T47D (cell line): ENCODE measurements around the gene KCNIP2.
A peak's percentile ranks its signal among the peaks of the same experiment; 100 is the strongest.

Experiments
- DNase-seq, 2 experiments: peaks; one replicate each; pipeline versions ENCODE4 v3.0.0 to v3.0.0-alpha.2; 2011 to 2012; ENCODE audit warnings: low read depth in 1 of 2, low spot score in 1 of 2
- JUND ChIP-seq: IDR thresholded peaks from 2 replicates; pipeline ENCODE4 v1.6.1; 2012; ENCODE audit warnings: low read depth
- in situ Hi-C: cut with HindIII; loops from 2 replicates; pipeline ENCODE4 v1.10.0; 2016; ENCODE audit warnings: low sequenced_read_pairs, low pct_unique_long_range_greater_than_20kb

KCNIP2 gene

DNA sequence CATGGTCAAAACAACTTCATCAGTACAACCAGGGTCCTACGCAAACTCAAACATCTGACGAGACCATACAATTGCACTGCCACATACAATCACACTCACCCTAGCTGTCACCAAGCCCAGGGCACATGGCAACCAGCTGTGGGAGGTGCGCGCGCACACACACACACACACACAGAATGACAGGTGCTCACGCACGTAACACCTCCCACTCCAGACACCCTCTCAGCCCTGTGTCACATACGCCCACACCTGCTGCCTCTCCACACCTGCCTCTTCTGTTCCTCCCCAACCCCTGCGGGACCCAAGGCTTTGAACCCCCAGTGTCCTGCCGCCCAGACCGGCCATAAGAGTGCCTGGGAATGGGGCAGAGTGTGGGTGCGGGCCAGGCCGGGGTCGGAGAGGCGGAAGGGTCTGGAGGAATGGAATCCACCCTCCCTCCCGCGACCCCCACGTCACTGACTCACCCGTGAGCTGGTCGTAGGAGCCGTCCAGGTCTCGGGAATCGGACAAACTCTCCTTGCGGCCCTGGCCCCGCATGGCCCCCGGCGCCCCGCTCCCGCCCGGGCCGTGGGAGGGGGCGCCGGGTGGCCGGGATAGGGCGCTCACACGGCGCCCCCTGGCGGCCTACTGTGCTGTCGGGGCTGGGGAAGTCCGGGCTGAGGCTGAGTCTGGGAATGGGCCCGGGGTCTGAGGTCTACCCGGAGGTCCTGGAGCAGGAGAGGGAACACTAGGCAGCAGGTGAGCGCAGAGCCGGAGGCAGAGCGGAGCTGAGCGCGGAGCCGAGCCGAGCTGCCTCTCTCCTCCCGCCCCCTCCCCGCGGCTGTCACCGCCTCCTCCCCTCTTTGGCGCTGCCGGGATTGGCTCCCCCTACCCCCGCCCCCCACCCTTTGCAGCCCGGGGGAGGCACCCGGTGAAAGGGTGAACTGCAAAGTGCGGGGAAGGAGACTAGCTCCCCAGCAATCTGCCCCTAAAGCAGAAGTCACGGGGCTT is at the start of gene KCNIP2:
Gene KCNIP2 (minus strand): TSS at position 769 of the 990 bp plus-strand sequence. CDS start 232 bp downstream, at position 537.
- in situ Hi-C loops, result no loop called here
- peak; percentile 58 to 62 for DNase-seq
- no peak for TF ChIP-seq JUND

DNA sequence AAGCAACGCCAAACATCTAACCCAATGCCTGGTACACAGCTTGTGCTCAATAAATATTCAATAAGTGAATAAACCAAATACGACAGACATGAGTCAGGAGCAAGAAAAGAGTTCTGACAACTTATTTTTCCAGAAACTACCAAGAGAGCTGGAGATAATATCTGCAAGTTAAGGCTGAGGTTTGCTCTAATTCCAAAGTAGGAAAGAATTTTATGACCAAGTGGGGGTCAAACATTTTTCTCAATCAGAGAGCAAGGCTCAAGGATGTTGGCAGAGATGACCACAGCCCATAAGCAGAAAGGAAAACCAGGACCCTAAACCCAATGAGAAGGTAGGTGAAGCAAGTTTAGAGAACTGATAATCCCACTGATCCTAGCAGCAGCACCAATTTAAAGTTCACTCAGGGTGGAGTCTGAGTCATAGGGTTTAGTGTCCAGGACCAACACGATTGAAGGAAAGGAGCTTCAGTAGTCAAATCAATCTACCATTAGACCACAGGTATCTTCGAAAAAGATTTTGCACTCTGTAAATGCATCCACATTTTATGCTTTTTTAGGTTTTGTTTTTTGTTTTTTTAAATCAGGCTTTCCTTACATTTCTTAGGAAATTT is 49.3 kb upstream of the KCNIP2 start:
- in situ Hi-C loops, result no loop called here
- DNase-seq, result no peak
- no peak for TF ChIP-seq JUND

DNA sequence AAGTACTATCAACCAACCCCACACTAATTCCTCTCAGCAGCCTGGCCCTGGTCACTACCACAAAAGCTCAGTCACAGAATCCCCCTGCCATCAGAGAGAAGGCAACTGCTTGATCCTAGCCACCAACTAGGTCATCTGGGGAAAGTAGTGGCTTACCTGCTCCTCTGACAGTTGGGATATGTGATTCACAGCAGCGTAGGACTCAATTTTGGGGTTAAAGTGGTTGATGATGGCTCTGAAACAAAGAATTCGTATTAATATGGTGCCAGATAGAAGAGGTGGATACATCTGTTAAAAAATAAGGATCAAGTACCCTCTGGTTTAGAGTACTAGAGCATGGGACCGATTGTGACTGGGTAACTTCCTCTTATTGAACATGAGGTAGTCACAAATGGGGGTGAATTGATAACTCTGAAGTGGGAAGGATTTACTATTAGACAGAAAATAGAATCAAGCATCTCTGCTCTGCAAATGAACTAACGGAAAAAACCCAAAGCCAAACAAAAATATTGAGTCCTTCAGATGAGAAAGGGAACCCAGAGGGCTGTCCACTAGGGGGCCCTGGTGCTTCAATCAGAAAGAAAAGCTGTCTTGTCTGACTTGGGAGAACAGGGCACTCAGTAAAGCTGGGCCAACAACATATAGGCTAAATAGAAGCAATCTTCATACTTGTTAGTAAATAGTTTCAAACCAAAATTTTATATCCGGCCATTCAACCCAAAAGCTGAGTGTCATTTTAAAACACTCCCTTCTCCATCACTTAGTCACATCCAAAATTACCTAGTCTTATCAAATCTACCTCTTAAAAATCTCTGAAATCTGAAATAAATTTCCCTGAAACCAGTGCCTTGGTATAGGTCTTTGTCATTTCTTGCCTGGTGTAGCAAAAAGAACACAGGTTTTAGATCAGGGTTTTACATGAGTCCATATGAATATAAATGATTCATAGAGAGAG is 45.9 kb upstream of the KCNIP2 start:
- in situ Hi-C loops, result no loop called here
- peak; percentile 75 to 85 for DNase-seq
- no peak for TF ChIP-seq JUND

DNA sequence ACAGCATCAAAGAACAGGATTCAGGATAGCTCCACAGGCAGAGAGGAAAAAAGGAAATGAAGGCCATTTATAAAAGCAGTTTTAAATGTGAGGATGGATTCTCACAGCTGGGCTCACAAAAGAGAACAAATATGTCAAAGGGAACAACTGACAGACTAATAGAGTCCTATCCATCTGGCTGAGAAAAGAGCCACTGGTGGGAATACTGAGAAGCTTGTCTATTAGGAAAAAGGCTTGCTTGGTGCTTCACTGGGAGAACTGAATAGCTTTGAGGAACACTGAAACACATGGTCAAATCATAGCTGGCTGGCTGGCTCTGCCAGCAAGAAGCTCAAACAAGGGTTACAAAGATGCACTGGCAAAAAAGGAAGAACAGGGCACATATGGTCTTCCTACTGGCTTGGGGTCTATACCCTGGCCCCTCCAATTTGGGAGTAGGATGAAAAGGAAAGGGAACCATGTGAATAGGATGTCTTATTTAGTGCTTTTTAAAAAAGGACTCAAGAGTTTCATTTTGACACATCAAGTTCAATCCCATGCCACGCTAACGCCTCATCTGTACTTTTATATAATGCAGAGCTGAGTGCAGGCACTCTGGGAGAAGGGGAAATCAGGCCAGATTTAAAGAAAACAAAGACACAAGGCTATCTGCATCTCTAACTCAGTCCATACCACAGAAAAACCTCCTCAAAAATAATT is 44.8 kb upstream of the KCNIP2 start:
- in situ Hi-C loops, result no loop called here
- TF ChIP-seq JUND, result no peak
- no peak for DNase-seq

DNA sequence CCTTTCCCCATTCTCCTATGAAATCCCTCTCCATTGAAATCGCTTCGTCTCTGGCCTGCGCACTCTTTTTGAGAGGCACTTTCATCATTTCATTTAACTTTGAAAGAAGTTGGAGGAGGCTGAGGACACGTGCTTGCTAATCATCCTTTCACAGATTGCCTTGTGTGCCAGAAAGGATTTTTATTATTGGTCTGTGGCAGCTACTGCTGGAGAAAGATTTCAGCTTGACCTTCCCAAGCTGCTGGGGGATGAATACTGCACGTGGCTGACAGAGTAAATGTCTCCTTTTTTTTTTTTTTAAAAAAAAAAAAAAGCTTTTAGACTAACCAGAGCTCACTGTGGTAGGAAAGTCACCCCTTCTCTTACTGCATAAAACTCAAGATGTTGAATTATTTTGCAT is 44.2 kb upstream of the KCNIP2 start:
- in situ Hi-C loops, result no loop called here
- no peak for TF ChIP-seq JUND

DNA sequence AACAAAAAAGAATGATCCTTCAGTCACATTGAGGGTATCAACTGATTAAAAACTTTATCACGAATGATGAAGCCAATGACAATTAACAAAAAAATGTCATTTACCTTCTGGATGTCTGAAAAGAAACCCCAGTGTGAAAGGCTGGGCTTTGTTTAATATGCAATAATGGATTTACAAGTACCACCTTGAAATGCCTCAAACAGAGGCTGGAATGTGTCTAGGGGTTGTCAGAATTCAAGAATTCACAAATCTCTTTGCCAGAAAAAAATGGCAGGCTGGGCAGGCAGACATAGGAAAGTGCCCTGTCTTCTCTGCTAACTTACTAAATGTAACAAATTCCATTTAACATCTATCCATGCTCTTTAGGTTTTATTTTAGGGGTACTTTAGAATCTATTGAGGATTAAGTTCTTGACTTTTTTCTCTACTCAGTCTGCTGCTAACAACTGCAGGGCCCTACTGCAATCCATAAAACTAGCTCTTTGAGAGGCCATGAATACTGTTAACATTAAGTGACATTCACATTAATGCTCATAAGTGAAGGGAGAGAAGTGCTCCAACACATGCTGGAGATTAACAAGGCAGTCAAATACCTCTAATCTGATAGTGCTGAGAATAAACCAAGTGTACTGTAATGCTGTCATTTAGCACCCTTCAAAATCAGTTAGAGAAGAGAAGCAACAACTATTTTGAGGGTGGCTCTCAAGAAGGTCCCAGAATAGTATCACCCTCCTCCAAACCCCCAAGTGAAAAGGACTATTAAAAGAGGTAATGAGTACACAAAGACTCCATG is 43.1 kb upstream of the KCNIP2 start:
- in situ Hi-C loops, result no loop called here
- no peak for TF ChIP-seq JUND
- no peak for DNase-seq

More for the DNA sequence above, 44.2 kb upstream of the KCNIP2 start:
- DNase-seq, result no peak

DNA sequence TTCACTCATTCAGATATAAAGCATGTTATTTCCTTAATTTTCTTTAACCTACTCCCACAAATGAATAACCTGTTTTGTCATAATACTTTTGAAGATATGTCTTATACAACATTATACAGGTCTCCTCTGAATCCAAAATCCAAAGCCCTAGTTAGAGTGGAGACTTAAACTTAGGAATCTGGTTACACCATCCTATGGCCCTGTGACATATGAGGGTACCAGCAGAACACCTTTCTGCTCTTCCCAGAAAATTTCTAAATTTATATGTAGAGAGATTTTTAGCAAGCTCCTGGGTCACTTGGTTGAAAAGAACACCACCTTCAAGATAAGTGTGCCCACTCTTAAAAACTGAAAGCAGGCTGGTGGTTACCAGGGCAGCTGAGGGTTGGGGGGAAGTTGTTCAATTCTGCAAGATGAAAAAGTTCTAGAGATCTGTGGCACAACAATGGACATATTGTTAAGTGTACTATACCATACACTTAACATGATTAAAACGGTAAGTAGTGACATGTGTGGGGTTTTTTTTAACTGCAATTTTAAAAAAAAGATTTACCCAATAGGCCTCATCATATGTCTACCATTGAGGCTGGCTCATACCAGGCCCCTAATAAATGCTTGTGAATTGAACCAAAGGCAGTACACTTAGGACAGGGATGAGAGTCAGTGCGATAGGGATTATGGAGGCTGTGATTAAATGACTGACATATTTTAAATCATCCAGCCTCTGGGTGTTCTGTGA is 37.6 kb upstream of the KCNIP2 start:
- TF ChIP-seq JUND, result no peak
- in situ Hi-C loops, result no loop called here
- no peak for DNase-seq

DNA sequence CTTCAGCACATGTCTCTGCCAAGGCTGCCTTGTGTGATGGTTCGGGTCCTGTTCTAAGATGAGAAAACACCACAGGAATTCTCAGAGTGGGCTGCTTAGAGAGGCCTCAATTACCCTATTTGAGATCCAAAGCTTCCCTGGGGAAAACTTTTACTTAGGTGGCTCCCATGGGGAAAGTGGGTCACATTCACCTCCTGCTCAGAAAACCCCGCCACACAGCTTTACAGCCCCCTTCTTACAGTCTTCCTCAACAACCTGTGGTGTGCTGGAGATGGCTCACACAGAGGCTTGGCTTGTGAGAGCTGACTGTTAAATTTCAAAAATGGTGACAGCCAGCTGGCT is 36.6 kb upstream of the KCNIP2 start:
- TF ChIP-seq JUND, result no peak
- in situ Hi-C loops, result no loop called here
- no peak for DNase-seq

DNA sequence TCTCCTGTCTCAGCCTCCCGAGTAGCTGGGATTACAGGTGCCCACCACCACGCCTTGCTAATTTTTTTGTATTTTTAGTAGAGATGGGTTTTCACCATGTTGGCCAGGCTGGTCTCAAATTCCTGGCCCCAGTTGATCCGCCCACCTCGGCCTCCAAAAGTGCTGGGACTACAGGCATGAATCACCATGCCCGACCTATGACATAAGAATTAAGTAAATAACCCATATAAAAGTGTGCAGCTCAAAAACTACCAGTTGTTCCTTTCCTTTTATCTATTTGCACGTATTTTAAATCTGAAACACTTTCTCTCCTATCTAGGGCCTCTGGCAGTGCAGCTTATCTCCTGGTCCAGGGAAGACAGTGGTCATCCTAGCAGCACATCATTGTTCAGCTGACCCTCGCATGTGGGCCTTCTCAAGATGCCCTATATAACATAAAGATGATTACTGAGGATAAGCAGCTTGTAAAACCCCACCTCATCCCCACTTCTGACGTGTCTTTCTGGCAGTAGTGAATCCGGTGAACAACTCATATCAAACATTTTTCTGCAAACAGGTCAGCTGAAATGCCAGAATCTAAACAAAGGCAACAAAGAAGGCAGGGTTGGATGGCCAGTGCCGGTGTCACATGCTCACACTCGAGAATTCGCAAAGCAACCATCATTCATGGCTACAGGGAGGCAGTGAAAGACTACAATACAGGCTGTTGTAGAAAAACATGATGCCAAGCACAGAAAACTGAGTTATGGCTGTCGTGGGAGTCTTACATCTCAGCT is 36.0 kb upstream of the KCNIP2 start:
- in situ Hi-C loops, result no loop called here

DNA sequence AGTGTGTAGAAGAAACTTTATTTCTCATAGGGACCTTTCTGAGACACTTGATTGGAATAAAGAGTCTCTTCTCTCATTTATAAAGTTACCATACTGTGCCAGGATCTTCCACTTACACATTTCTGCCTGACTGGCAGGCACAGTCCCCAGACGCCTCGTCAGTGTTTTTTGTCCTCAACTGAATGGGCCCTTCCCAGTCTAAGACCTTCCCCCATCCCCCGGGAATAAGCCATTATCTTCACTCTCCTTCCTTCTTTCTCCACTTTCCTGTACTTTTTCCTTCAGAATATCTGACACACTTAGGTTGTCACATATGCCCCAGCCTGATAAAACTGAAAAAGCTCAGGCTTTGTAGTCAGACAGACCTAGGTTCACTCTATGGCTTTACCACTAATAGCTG is 35.3 kb upstream of the KCNIP2 start:
- TF ChIP-seq JUND, result no peak
- in situ Hi-C loops, result no loop called here
- DNase-seq, result no peak

More for the DNA sequence above, 36.0 kb upstream of the KCNIP2 start:
- no peak for TF ChIP-seq JUND
- DNase-seq, result no peak
